Stimulated activated CD4-positive, alpha-beta T cell treated with anti-CD3 and anti-CD28 coated beads, Interleukin-1b, Interleukin-23, amount 100 ng/mL, for 1 hour (primary cell): Measurements from ENCODE around the gene LIMA1.

Experiments used
- DNase-seq, 2 donors: peaks; one replicate each; pipeline ENCODE4 v3.0.0-alpha.2; 2020; ENCODE audit warnings: low read depth in 2 of 2

Gene LIMA1

GRCh38 chr12:50129290-50129689 is 154.0 kb downstream of the LIMA1 start:
- DNase-seq, result no peak

GRCh38 chr12:50127546-50127945 is 155.8 kb downstream of the LIMA1 start:
- DNase-seq, result no peak
